Activated CD4-positive, alpha-beta T cell treated with anti-CD3 and anti-CD28 coated beads for 4 hours (primary cell): ENCODE data around the gene AHNAK2.
"Not testable (repeated sequence)": the region's sequence is repeated elsewhere in the genome, so short reads cannot be mapped to it uniquely, and the experiment has no call there.

Experiments used
- DNase-seq, 2 donors: peaks; one replicate each; pipeline ENCODE4 v3.0.0-alpha.2; 2020

AHNAK2 gene

GRCh38 chr14:104950701-104951100, 27.5 kb downstream of the AHNAK2 start:
- DNase-seq = not testable (repeated sequence)

GRCh38 chr14:104950021-104950420, 28.2 kb downstream of the AHNAK2 start:
- no peak for DNase-seq

DNA sequence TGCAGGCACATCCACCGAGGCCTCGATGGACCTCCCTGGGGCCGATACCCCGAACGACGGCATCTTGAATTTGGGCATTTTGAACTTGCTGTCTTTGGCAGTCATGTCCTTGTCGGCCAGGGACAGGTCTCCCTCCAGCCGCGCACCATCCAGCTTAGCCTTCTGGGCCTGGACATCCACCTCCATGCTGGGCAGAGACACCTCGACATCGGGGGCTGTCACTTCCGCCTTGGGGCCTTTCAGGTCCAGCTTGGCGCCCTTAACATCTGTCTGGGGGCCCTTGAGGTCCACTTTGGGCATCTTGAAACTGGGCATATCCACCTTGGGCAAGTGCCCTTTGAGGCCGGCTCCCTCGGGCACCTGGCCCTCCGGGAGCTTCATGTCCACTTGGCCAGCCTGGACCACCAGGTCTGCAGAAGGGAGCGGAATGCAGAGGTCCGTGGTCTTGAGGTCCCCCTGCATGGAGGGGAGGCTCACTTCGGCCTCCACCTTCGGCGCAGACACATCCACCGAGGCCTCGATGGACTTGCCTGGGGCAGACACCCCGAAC, 28.7 kb downstream of the AHNAK2 start:
- DNase-seq = not testable (repeated sequence)

DNA sequence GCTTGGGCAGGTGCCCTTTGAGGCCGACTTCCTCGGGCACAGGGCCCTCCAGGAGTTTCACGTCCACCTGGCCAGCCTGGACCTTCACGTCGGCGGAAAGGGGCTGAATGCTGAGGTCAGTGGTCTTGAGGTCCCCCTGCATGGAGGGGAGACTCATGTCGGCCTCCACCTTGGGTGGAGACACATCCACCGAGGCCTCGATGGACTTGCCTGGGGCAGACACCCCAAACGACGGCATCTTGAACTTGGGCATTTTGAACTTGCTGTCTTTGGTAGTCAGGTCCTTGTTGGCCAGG, 29.5 kb downstream of the AHNAK2 start:
- DNase-seq = no peak

DNA sequence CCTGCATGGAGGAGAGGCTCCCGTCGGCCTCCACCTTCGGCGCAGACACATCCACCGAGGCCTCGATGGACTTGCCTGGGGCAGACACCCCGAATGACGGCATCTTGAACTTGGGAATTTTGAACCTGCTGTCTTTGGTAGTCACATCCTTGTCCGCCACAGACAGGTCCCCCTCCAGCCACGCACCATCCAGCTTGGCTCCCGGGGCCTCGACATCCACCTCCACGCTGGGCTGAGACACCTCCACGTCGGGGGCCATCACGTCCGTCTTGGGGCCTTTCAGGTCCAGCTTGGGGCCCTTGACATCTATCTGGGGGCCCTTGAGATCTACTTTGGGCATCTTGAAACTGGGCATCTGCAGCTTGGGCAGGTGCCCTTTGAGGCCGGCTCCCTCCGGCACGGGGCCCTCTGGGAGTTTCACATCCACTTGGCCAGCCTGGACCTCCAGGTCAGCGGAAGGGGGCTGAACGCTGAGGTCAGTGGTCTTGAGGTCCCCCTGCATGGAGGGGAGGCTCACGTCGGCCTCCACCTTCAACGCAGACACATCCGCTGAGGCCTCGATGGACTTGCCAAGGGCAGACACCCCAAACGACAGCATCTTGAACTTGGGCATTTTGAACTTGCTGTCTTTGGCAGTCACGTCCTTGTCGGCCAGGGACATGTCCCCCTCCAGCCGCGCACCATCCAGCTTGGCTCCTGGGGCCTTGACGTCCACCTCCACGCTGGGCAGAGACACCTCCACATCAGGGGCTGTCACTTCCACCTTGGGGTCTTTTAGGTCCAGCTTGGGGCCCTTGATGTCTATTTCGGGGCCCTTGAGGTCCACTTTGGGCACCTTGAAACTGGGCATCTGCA, 30.1 kb downstream of the AHNAK2 start:
- DNase-seq = not testable (repeated sequence)

DNA sequence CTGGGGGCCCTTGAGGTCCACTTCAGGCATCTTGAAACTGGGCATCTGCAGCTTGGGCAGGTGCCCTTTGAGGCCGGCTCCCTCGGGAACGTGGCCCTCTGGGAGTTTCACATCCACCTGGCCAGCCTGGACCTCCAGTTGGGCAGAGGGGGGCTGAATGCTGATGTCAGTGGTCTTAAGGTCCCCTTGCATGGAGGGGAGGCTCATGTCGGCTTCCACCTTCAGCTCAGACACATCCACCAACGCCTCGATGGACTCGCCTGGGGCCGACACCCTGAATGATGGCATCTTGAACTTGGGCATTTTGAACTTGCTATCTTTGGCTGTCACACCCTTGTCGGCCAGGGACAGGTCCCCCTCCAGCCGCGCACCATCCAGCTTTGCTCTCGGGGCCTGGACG, 31.0 kb downstream of the AHNAK2 start:
- not testable (repeated sequence) for DNase-seq

GRCh38 chr14:104945986-104946965, 31.9 kb downstream of the AHNAK2 start:
- not testable (repeated sequence) for DNase-seq

- DNase-seq = not testable (repeated sequence)
Measured at GRCh38 chr14:104945266-104945665, 32.9 kb downstream of the AHNAK2 start.

GRCh38 chr14:104944436-104945205, 33.6 kb downstream of the AHNAK2 start:
- DNase-seq = not testable (repeated sequence)

- DNase-seq = not testable (repeated sequence)
Measured at GRCh38 chr14:104944016-104944308, 34.2 kb downstream of the AHNAK2 start.

DNA sequence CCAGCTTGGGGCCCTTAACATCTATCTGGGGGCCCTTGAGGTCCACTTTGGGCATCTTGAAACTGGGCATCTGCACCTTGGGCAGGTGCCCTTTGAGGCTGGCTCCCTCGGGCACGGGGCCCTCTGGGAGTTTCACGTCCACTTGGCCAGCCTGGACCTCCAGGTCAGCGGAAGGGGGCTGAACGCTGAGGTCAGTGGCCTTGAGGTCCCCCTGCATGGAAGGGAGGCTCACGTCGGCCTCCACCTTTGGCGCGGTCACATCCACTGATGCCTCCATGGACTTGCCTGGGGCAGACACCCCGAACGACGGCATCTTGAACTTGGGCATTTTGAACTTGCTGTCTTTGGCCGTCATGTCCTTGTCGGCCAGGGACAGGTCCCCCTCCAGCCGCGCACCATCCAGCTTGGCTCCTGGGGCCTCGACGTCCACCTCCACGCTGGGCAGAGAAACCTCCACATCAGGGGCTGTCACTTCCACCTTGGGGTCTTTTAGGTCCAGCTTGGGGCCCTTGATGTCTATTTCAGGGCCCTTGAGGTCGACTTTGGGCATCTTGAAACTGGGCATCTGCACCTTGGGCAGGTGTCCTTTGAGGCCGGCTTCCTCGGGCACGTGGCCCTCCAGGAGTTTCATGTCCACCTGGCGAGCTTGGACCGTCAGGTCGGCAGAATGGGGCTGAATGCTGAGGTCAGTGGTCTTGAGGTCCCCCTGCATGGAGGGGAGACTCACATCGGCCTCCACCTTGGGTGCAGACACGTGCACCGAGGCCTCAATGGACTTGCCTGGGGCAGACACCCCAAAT, 34.8 kb downstream of the AHNAK2 start:
- DNase-seq = not testable (repeated sequence)

- no peak for DNase-seq
Measured at GRCh38 chr14:104942586-104942985, 35.6 kb downstream of the AHNAK2 start.

GRCh38 chr14:104941508-104942365, 36.4 kb downstream of the AHNAK2 start:
- no peak for DNase-seq

DNA sequence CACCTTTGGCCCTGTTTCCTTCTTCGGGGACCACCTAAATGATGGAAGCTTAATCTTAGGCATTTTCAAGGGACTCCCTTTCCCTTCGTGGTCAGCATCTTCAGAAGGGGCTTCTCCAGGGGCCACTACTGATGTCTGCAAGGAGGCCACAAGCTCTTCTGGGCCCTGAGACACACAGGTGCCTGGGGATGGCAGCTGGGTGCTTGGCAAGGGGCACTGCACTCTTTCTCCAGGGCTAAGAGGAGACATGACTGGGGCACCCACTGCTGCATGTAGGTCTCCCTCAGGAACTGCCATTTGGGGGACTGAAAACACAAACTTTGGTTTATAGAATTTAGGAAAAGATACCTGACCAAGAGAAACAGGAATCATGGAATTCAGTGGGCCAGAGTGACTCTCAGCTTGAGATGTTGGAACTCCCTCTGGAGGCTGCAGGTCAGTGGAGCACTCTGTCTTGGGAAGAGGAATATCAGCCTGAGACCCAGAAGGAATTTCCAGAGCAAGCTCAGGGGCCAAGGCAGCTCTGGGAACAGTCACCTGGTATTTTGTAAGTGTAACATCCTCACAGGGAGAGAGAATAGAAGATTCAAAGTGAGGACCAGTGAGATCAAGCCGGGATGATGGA, 37.5 kb downstream of the AHNAK2 start:
- DNase-seq = no peak

DNA sequence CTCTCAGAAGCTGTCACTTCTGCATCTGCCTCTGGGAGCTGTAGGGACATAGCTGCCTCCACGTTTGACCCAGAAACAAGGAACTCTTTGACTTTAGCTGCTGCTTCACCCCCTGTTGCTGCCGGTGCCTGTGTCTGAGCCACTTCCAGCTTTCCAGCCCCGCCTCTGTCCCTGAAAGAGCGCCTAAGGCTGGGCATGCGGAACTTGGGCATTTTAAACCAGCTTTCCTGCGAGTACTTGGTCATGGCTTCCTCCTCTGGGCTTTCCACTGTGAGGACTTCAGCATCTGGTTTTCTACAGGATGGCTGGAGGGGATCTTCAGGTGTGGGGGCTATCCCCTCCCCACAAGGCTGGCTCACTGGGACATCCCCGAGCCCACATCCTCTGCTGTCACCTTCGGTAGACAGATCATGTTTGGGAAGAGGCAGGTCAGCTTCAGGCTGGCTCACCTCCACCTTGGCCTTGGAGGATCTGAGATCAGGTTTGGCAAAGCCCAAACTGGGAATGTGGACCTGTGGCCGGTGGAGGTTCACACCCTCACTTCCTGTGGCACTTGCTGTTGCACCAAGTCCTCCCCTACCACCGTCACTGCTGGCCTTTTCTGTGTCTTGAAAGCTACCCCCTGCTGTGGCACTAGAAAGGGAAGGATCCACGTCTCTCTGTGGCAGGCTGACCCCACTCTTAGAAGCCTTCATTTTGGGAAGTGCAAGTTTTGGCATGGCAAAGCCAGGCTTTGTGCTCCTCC, 38.3 kb downstream of the AHNAK2 start:
- no peak for DNase-seq

DNA sequence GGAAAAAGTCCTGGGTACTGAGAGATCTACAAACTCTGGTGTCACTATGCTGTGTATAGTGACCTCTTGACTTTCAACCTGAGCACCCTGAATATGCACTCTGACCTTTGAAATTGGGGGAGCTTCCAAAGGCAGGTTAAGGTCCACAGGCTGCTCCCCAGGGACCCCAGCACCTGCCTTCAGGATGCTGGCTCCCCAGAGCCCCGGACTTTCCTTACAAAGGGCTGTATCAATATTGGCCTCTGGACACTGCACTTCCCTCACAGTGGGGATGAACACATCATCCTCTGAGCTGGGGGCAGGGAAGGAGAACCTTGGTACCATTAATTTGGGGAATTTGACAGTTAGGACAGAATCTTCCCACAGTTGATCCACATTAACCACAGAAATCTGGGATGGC, 39.2 kb downstream of the AHNAK2 start:
- DNase-seq = no peak

DNA sequence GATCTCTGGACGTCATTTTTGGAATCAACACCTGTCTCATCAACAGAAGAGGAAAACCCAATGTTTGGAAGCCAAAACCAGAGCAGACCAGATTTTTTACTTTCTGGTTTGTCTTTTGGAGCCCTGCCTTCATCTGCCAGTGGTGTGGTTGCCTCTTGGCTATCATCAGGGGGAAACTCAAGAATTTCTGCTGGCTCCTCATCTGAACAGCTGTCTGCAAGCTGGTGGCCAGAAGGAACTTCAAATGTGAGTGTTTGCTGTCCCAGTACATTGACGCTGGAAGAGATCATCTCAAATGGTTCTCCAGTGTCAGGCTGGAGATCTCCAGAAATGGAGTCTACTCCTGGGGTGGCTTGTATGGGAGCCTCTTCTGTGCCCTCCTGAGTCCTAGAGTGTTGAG, 39.7 kb downstream of the AHNAK2 start:
- no peak for DNase-seq

DNA sequence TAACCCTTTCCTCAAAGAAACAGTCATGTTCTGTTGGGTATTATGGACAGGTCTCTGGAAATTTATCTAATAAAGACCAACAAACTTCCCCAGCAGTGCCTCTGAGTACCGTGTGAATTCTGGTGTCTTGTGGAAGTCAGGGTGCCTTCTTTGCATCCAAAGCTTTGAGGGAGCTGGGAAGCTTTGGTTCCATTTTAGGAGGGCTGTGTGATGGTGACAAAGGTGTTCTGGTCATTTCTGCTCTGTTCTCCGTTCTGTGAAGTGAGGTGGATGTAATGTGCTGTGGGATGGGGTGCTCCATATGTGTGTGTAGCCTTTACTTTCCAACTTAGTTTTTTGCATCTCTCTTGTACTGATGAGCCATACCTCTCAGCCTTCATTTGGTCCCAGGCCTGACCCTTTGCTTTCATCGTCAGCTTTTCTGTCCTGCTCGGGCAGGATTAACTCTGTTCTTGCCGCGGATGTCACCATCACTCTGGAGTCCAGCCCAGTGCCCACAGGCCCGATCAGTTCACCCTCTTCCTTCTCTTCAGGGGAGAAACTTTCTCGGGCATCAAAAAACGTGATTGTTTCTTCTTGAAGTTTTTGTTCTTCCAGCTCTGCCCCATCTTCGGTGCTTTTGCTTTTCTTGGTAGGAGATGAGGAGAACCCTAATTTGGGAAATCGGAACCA, 40.3 kb downstream of the AHNAK2 start:
- no peak for DNase-seq

DNA sequence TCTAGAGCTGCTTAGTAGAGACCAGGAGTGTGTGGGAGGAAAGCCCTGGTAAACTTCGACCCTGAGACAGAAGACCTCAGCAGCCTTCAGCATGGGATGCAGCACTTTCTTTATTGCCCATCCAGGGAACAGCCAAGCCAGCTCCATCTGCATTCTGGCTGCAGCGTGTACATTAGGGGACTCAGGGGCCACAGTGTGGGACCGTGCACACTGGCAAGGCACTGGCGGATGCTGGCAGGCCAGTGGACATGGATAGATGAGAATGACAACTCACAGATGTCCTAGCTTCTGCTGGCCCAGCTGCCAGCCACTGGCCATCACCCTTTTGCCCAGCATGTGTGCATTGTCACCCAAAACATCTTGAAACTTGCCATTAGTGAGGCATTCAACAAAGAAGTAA, 41.0 kb downstream of the AHNAK2 start:
- DNase-seq = no peak
